ENCODE measurements around the gene SLC23A2.

- TF ChIP-seq, protein P1, sequence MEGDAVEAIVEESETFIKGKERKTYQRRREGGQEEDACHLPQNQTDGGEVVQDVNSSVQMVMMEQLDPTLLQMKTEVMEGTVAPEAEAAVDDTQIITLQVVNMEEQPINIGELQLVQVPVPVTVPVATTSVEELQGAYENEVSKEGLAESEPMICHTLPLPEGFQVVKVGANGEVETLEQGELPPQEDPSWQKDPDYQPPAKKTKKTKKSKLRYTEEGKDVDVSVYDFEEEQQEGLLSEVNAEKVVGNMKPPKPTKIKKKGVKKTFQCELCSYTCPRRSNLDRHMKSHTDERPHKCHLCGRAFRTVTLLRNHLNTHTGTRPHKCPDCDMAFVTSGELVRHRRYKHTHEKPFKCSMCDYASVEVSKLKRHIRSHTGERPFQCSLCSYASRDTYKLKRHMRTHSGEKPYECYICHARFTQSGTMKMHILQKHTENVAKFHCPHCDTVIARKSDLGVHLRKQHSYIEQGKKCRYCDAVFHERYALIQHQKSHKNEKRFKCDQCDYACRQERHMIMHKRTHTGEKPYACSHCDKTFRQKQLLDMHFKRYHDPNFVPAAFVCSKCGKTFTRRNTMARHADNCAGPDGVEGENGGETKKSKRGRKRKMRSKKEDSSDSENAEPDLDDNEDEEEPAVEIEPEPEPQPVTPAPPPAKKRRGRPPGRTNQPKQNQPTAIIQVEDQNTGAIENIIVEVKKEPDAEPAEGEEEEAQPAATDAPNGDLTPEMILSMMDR (conservative IDR thresholded peaks at IDR 0.05; ENCODE audit: low read length) = no peak
- TF ChIP-seq EZH2phosphoT487 (IDR thresholded peaks at IDR 0.05; ENCODE audit: borderline replicate concordance, low read depth, low read length) = no peak
These were observed 147.4 kb downstream of the SLC23A2 start for GRCh38 chr20:4853757-4854560.
